SKM-1 treated with dmso at 0.1 percent for 144 hours (cell line): ENCODE results near the gene MTR.

Experiments used
- DNase-seq: peaks from one replicate; lab custom pipeline; 2025; ENCODE audit not compliant: unreplicated experiment; lab: John Stamatoyannopoulos, UW

MTR gene

GRCh38 chr1:236774926-236775325 lies 20.2 kb upstream of the MTR start:
- peak; percentile 40 for DNase-seq

GRCh38 chr1:236779312-236779711 lies 15.8 kb upstream of the MTR start:
- DNase-seq, result no peak

- no peak for DNase-seq
These were observed 9.6 kb upstream of the MTR start for GRCh38 chr1:236785477-236785876.

GRCh38 chr1:236786453-236786852 lies 8.6 kb upstream of the MTR start:
- DNase-seq, result no peak

GRCh38 chr1:236794585-236795034 lies 482 bp upstream of the MTR start:
- no peak for DNase-seq

- peak; percentile 46 for DNase-seq
These were observed 920 bp downstream of the MTR start for GRCh38 chr1:236795757-236796667.

GRCh38 chr1:236799001-236799400 lies 3.9 kb downstream of the MTR start:
- DNase-seq, result no peak

GRCh38 chr1:236800002-236800620 lies 5.0 kb downstream of the MTR start:
- no peak for DNase-seq

GRCh38 chr1:236800623-236801022 lies 5.5 kb downstream of the MTR start:
- DNase-seq, result no peak

GRCh38 chr1:236802264-236802663 lies 7.2 kb downstream of the MTR start:
- no peak for DNase-seq

- DNase-seq, result no peak
These were observed 11.5 kb downstream of the MTR start for GRCh38 chr1:236806634-236807033.

GRCh38 chr1:236808005-236808404 lies 12.9 kb downstream of the MTR start:
- no peak for DNase-seq

- no peak for DNase-seq
These were observed 13.6 kb downstream of the MTR start for GRCh38 chr1:236808564-236809130.

GRCh38 chr1:236809148-236809547 lies 14.1 kb downstream of the MTR start:
- DNase-seq, result no peak

GRCh38 chr1:236810018-236810417 lies 14.9 kb downstream of the MTR start:
- no peak for DNase-seq

- no peak for DNase-seq
These were observed 17.4 kb downstream of the MTR start for GRCh38 chr1:236812334-236813030.

GRCh38 chr1:236815941-236816340 lies 20.8 kb downstream of the MTR start:
- no peak for DNase-seq

- no peak for DNase-seq
These were observed 24.8 kb downstream of the MTR start for GRCh38 chr1:236819856-236820255.

- DNase-seq, result no peak
These were observed 26.1 kb downstream of the MTR start for GRCh38 chr1:236821091-236821627.

- DNase-seq, result no peak
These were observed 28.5 kb downstream of the MTR start for GRCh38 chr1:236823559-236823958.

- no peak for DNase-seq
These were observed 34.0 kb downstream of the MTR start for GRCh38 chr1:236829085-236829484.
